Mesenteric fat pad (tissue), 1 donor: ENCODE measurements around the gene MS4A13. TPM values are rescaled to one million over a fixed set of nuclear protein-coding genes. Genes with fewer than 3 reads are reported as not detected.
"Not testable (repeated sequence)": the region's sequence is repeated elsewhere in the genome, so short reads cannot be mapped to it uniquely, and the experiment has no call there.

Experiments used
- DNase-seq: peaks from one replicate; pipeline ENCODE4 v3.0.0-alpha.2; 2020; ENCODE audit warnings: low spot score
- total RNA-seq: library from RNA; stranded (reverse); fragmentation: NEBNext Ultra II Directional; extraction: Animal tissue kit (Norgen Biotek cat#: 25700); gene quantifications from one replicate; pipeline ENCODE4 v1.2.1, GENCODE V29; 2021
- donor health status: DM: yes; HTN: yes; CAD: no.

Gene MS4A13
- total RNA-seq, 1 donor from 2014 or later = not detected

- no peak for DNase-seq
These were observed 15.4 kb downstream of the MS4A13 start for GRCh38 chr11:60530454-60531100.

DNA sequence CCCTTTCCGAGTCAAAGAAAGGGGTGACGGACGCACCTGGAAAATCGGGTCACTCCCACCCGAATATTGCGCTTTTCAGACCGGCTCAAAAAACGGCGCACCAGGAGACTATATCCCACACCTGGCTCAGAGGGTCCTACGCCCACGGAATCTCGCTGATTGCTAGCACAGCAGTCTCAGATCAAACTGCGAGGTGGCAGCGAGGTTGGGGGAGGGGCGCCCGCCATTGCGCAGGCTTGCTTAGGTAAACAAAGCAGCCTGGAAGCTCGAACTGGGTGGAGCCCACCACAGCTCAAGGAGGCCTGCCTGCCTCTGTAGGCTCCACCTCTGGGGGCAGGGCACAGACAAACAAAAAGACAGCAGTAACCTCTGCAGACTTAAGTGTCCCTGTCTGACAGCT lies 17.2 kb downstream of the MS4A13 start:
- not testable (repeated sequence) for DNase-seq

DNA sequence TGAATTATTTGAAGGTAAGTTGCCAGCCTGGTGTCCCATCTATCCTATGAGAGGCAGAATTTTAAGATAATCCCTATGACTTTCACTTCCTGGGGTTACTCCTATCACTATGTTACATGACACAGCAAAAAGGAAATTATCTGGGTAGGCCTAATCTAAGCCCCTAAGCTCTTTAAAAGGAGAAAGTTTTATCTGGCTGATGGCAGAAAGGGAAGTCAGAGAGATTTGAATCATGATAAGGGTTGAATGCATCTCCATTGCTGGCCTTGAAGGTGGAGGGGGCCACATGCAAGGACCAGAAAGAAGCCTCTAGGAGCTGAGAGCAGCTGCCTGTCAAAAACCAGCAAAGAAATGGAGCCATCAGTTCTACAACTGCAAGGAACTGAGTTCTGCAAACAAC lies 23.4 kb downstream of the MS4A13 start:
- DNase-seq = not testable (repeated sequence)

- no peak for DNase-seq
These were observed 28.9 kb downstream of the MS4A13 start for GRCh38 chr11:60544077-60544476.

GRCh38 chr11:60561254-60561653 lies 46.1 kb downstream of the MS4A13 start:
- no peak for DNase-seq

GRCh38 chr11:60563553-60564235 lies 48.5 kb downstream of the MS4A13 start:
- no peak for DNase-seq

DNA sequence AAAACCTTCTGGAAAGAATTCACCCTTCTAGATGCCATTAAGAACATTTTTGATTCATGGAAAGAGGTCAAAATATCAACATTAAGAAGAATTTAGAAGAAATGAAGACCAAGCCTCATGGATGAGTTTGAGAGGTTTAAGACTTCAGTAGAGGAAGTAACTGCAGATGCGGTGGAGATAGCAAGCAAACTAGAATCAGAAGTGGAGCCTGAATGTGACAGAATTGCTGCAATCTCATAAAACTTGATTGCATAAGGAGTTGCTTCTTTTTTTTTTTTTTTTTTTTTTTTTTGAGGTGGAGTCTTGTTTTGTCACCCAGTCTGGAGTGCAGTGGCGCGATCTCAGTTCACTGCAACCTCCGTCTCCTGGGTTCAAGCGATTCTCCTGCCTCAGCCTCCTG lies 51.6 kb downstream of the MS4A13 start:
- DNase-seq = no peak

DNA sequence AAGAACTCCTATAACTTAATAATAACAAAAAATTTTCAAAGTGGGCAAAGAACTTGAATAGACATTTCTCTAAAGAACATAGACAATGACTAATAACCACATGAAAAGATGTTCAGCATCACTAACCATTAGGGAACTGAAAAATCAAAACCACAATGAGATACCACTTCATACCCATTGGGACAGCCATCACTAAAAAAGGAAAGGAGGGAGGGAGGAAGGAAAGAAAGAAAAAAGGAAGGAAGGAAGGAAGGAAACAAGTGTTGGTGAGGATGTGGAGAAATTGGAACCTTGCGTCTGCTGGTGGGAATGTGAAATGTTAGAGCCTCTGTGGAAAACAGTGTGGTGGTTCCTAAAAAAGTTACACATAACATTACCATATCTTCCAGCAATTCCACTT lies 55.8 kb downstream of the MS4A13 start:
- no peak for DNase-seq

- no peak for DNase-seq
These were observed 74.4 kb downstream of the MS4A13 start for GRCh38 chr11:60589611-60590010.

Other genes with a start within 250 kb of the MS4A13 start
- 115 TPM for gene MS4A4A, start 234.7 kb upstream of the MS4A13 start, total RNA-seq
- 3.6 TPM for gene MS4A6E, start 188.1 kb upstream of the MS4A13 start, total RNA-seq
- 188 TPM for gene MS4A7, start 136.9 kb upstream of the MS4A13 start, total RNA-seq
- 3.6 TPM for gene MS4A14, start 118.9 kb upstream of the MS4A13 start, total RNA-seq
- gene MS4A5, start 85.8 kb upstream of the MS4A13 start, total RNA-seq = not detected
- gene MS4A1, start 59.5 kb upstream of the MS4A13 start, total RNA-seq = 0.22 TPM
- not detected for gene MS4A12, start 22.6 kb upstream of the MS4A13 start, total RNA-seq
- gene MS4A8, start 184.2 kb downstream of the MS4A13 start, total RNA-seq = 0.48 TPM
- gene MS4A18, start 209.3 kb downstream of the MS4A13 start, total RNA-seq = not detected
- gene MS4A15, start 241.5 kb downstream of the MS4A13 start, total RNA-seq = not detected